Ovary (tissue), 9 donors: ENCODE results near the gene SPEG. TPM values are rescaled to one million over a fixed set of nuclear protein-coding genes. Genes with fewer than 3 reads are reported as not detected.

Experiments
- DNase-seq, 5 donors: peaks; one replicate each; pipeline ENCODE4 v3.0.0-alpha.2; 2019 to 2020
- H3K27ac ChIP-seq, 2 donors: fragments of 200-600 bp; one replicate each; pipeline versions ENCODE4 v1.5.1 to v1.8.0; 2019 to 2022
- H3K27me3 ChIP-seq: fragments of 200-600 bp; one replicate; pipeline ENCODE4 v1.8.0; 2022
- H3K36me3 ChIP-seq: fragments of 200-600 bp; sonication (generic); one replicate; pipeline ENCODE4 v1.5.1; 2019
- H3K4me1 ChIP-seq: one replicate; pipeline ENCODE4 v1.8.1; 2013; ENCODE audit warnings: mild to moderate bottlenecking, moderate library complexity; ENCODE audit not compliant: insufficient read depth
- H3K4me3 ChIP-seq: fragments of 200-600 bp; sonication (generic); one replicate; pipeline ENCODE4 v1.5.1; 2017
- H3K9me3 ChIP-seq, 2 donors: fragments of 200-600 bp in 1 of 2; sonication (generic) in 1 of 2; one replicate each; pipeline versions ENCODE4 v1.5.1 to v1.8.1; 2013 to 2019; ENCODE audit warnings: mild to moderate bottlenecking in 1 of 2, moderate library complexity in 1 of 2
- CTCF ChIP-seq, 3 donors: fragments of 450-650 bp in 2 of 3; fragments of 200-600 bp in 1 of 3; IDR thresholded peaks; one replicate each; pipeline versions ENCODE4 v1.5.1 to v1.8.0; 2016 to 2022; ENCODE audit warnings: antibody characterized with exemption in 3 of 3, mild to moderate bottlenecking in 1 of 3
- EP300 ChIP-seq: sonication (generic); formaldehyde crosslinking; IDR thresholded peaks from one replicate; pipeline ENCODE4 v1.6.1; 2017; ENCODE audit warnings: antibody characterized with exemption
- POLR2A ChIP-seq: fragments of 450-650 bp; IDR thresholded peaks from one replicate; pipeline ENCODE4 v1.6.1; 2017; ENCODE audit warnings: antibody characterized with exemption, mild to moderate bottlenecking, moderate library complexity
- WGBS, 3 donors: extraction: QIAGEN DNeasy Blood & Tissue Kit in 1 of 3; methylation state at CpG; one replicate each; pipeline versions ENCODE4 v1.1.5 to v1.1.7; 2013 to 2017; 5-methylcytosine and 5-hydroxymethylcytosine counted together
- intact Hi-C, 4 donors: fragments of 100-400 bp; cut with DNase I; formaldehyde crosslinking; loops; one replicate each; pipeline versions ENCODE4 v1.11.0 to v1.15.1; 2022 to 2023
- polyA plus RNA-seq, 2 donors: library from polyadenylated mRNA; stranded (reverse); fragments of 200-250 nt in 1 of 2; fragments of 350-450 nt in 1 of 2; fragmentation: Illumina TruSeq in 1 of 2; extraction: RNeasy Lipid Tissue Mini Kit (QIAGEN cat#74804) in 1 of 2; gene quantifications; one replicate each; pipeline ENCODE4 v1.2.3, GENCODE V29; 2013 to 2014
- total RNA-seq, 7 donors: library from RNA; depleted of rRNA in 2 of 7; stranded (reverse); fragments of >200 nt in 2 of 7; fragmentation: NEBNext Ultra II Directional in 3 of 7; extraction: Animal tissue kit (Norgen Biotek cat#: 25700) in 3 of 7; gene quantifications; one replicate each; pipeline versions ENCODE4 v1.1.0 to v1.2.4, GENCODE V29; 2016 to 2023
- donor health status: DM: no; HTN: no; CAD: no; lungs with moderate emphysema.
- donor health status: DM: no; HTN: no; CAD: no.
- donor health status: Bipolar disorder and iron deficiency.
- donor health status: DM: yes; HTN: yes; CAD: no.
- donor health status: DM: no; HTN: no; CAD: no.
- donor health status: DM: yes; HTN: yes; CAD: no.

SPEG gene
- total and polyA plus RNA-seq, 9 donors = 9.9 to 79.7 (median 29.6) TPM

- H3K4me1 ChIP-seq = peaks cover 2% of the 10 kb centered on the region
- no peaks in the 10 kb centered on the region for H3K9me3 ChIP-seq
- no peak for DNase-seq
- no peak overlapping the region for H3K4me3 ChIP-seq
- H3K27me3 ChIP-seq = no peaks in the 10 kb centered on the region
- 88 to 92% (median 88%) methylated on average over 6 of the region's 6 CpGs for WGBS, 3 donors
- intact Hi-C loops = loop anchor here in 2 of 4 donors (5.0 to 10.0 kb wide), 3 partner anchors 59 to 369 kb away; partner anchors contain the start of gene NHEJ1 (in 1 of the 2)
- no peak overlapping the region for H3K27ac ChIP-seq
- no peaks in the 10 kb centered on the region for H3K36me3 ChIP-seq
- TF ChIP-seq EP300 = no peak
- no peak for TF ChIP-seq POLR2A
- no peak for TF ChIP-seq CTCF (IDR thresholded peaks at IDR 0.05)
Observed at GRCh38 chr2:219533930-219534661, 99.5 kb downstream of the SPEG start.

- no peak overlapping the region for H3K27ac ChIP-seq
- H3K27me3 ChIP-seq = no peaks in the 10 kb centered on the region
- H3K4me1 ChIP-seq = peaks cover 2% of the 10 kb centered on the region
- 82 to 88% (median 85%) methylated on average over 16 of the region's 16 CpGs for WGBS, 3 donors
- H3K36me3 ChIP-seq = no peaks in the 10 kb centered on the region
- no peaks in the 10 kb centered on the region for H3K9me3 ChIP-seq
- TF ChIP-seq POLR2A (no peak), EP300 (no peak), CTCF (IDR thresholded peaks at IDR 0.05) (no peak)
- intact Hi-C loops = loop anchor here in 2 of 4 donors (10.0 kb wide), 2 partner anchors 62 to 372 kb away; partner anchors contain the start of gene NHEJ1 (in 1 of the 2)
- no peak overlapping the region for H3K4me3 ChIP-seq
- no peak for DNase-seq
Observed at GRCh38 chr2:219536425-219536824, 101.8 kb downstream of the SPEG start.

GRCh38 chr2:219536967-219537366, 102.3 kb downstream of the SPEG start:
- TF ChIP-seq POLR2A (no peak), EP300 (no peak), CTCF (IDR thresholded peaks at IDR 0.05) (no peak)
- Histone ChIP-seq H3K4me1 (peaks cover 6% of the 10 kb centered on the region), H3K4me3 (no peak overlapping the region), H3K27me3 (no peaks in the 10 kb centered on the region), H3K9me3 (no peaks in the 10 kb centered on the region), H3K36me3 (no peaks in the 10 kb centered on the region), H3K27ac (peak overlapping the region in 1 of 2 donors; percentile 48)
- WGBS, 3 donors = 47 to 73% (median 58%) methylated on average over 9 of the region's 9 CpGs
- DNase-seq = no peak
- intact Hi-C loops = loop anchor here in 2 of 4 donors (10.0 kb wide), 2 partner anchors 62 to 372 kb away; partner anchors contain the start of gene NHEJ1 (in 1 of the 2)

- H3K9me3 ChIP-seq = no peaks in the 10 kb centered on the region
- peak overlapping the region; percentile 38 to 48 for H3K27ac ChIP-seq
- TF ChIP-seq POLR2A (no peak), EP300 (no peak), CTCF (IDR thresholded peaks at IDR 0.05) (no peak)
- DNase-seq = peak in 1 of 5 donors; percentile 63
- H3K4me3 ChIP-seq = no peak overlapping the region
- H3K4me1 ChIP-seq = peaks cover 7% of the 10 kb centered on the region
- intact Hi-C loops = loop anchor here in 2 of 4 donors (10.0 kb wide), 2 partner anchors 63 to 373 kb away; partner anchors contain the start of gene NHEJ1 (in 1 of the 2)
- WGBS, 3 donors = 48 to 50% (median 50%) methylated on average over 14 to 15 of the region's 15 CpGs
- H3K36me3 ChIP-seq = no peaks in the 10 kb centered on the region
- H3K27me3 ChIP-seq = no peaks in the 10 kb centered on the region
Observed at GRCh38 chr2:219537657-219538488, 103.2 kb downstream of the SPEG start.
